AML-193 (cell line): Measurements from ENCODE around the gene CAPN10.

ENCODE experiments used
- DNase-seq, 2 experiments: peaks; one replicate each; lab custom pipeline; 2025; lab: John Stamatoyannopoulos, UW

Gene CAPN10

DNA sequence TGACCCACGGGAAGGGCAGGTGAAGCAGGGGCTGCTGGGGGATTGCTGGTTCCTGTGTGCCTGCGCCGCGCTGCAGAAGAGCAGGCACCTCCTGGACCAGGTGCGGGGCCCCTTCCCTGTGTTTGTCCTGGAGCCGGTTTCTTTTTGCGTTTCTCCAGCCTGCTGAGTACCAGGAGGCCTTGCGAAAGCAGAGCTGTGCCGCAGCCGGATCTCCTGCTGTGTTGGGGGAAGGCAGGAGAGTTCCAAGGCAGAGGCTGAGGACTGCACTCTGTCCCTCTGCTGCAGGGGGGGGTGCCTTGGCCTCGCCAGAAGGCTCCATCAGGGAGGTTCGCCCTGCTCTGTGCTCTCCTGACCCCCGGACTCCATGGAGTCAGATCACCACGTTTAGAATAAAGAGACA lies 2.8 kb downstream of the CAPN10 start:
- DNase-seq, result no peak

DNA sequence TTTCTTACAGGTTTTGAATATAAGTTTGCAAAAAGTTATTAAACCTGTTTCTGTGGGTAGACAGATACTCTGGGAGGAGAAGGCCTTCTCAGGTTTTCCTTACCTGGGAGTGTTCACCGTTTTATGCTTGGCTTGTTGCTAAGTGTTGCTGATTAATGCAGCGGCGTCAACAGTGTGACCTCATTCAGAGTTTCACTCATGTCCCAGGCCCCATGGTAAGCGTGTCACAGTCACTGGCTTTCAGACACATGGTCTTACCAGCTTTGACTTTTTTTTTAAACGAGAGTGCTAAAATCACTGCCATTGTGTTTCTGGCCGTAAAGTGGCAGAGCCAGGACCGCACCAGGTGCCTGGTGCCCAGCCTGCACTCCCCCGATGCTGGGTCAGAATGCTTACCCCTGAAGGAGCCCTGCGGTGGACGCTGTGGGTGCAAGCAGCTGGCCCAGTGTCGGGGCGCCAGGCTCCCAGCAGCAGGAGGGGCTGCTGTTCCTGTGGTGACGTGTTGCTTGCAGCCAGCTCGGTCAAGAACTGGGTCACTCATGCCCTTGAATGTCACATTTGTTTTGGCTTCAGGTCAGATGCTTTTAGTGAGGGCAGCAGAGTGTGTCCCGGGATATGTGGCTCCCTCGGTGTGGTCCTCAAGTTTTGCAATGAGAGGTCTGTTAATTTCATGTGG lies 3.5 kb downstream of the CAPN10 start:
- no peak for DNase-seq

DNA sequence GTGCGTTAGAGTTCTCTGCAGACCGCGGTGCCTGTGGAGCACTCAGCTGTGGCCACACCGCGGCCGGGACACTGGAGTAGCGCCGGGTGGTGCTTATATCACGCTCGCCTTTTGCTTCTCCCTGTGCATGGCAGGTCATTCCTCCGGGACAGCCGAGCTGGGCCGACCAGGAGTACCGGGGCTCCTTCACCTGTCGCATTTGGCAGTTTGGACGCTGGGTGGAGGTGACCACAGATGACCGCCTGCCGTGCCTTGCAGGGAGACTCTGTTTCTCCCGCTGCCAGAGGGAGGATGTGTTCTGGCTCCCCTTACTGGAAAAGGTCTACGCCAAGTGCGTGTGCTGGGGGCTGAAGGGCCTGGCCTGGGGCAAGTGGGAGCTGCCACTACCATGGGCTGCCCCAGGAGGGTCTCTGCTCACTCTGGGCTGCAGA lies 4.2 kb downstream of the CAPN10 start:
- DNase-seq, result no peak

DNA sequence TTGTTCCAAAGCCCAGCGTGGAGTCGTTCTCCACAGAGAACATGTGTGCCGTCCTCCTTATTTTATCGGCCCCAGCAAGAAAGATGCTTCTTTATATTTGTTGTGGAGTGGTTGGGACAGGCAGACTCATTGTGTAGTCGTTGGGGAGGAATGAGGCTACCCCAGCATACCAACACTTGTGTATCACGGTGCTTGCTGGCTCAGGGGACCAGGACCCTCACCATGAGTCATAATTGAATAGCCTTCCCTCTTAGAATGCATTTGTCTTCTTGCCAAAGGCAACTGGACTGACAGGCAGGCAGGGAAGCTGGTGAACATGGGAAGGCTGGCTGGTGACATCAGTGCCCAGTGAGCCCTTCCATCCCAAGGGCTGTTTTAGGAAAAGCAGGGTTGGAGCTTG lies 4.7 kb downstream of the CAPN10 start:
- no peak for DNase-seq

DNA sequence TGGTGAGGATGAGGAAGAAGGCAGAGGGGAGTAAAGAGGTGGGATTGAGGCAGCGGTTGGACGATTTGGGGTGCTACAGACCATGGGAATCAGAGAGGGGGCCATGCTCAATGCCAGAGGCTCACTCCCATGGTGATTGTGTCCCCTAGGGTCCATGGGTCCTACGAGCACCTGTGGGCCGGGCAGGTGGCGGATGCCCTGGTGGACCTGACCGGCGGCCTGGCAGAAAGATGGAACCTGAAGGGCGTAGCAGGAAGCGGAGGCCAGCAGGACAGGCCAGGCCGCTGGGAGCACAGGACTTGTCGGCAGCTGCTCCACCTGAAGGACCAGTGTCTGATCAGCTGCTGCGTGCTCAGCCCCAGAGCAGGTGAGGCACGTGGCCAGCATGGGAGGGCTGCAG lies 5.2 kb downstream of the CAPN10 start:
- DNase-seq, result no peak

DNA sequence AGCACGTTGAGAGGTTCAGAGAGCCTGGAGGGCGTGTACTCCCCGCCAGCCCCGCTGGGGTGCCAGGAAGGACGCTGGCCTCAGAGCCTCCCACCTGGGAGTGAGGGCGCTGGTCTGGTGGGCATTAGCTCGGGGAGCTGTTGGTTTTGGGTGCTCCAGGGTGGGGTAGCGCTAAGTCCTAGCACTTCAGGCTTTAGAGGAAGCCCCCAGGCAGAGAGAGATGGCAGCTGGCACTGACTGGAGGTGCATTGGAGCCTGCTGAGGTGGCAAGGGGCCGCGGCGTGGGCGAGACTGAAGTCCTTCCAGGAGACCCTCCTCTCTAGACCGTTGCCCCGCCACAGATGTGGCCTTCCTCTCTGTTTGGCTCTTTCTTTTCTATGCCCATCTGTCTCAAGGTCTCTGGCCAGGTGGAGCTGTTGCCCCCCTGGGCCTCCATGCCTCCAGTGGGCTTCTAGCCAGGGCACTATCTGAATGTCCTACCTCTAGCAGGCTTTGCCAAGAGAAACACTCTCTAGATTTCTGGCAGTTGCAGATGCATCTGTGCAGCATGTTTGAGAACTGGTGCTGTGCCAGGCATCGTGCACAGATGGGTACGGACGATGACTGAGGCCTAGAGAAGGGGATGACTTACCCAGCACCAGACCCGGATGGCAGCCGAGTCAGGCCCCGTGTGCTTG lies 6.6 kb downstream of the CAPN10 start:
- DNase-seq, result no peak

DNA sequence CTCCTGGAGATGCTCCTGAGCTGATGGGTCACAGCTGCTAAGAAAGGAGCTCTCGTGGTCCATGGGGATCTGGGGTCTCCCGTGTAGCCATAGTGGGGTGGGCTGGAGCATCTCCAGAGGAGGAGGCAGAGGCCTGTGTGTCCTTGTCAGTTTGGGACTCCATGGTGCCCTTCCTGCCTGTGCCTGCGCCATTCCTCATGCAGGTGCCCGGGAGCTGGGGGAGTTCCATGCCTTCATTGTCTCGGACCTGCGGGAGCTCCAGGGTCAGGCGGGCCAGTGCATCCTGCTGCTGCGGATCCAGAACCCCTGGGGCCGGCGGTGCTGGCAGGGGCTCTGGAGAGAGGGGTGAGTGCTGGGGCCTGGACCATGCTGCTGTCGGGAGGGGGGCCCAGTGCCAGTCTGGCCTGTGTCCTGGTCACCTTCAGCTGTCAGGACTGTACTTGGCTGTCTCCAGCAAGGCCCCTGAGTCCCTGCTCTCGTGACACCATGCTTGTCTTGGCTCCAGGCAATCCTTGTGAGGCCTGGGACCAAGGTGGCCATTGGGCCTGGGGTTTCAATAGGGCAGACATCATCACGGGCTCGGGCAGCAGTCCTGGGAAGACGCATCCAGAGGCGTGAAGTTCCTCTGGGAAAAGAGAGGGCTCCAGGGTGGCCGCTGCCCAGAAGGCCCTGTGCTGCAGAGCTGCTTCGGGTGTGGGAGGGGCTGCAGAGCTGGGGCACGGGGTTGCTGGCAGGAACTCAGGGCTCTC lies 7.3 kb downstream of the CAPN10 start:
- no peak for DNase-seq

DNA sequence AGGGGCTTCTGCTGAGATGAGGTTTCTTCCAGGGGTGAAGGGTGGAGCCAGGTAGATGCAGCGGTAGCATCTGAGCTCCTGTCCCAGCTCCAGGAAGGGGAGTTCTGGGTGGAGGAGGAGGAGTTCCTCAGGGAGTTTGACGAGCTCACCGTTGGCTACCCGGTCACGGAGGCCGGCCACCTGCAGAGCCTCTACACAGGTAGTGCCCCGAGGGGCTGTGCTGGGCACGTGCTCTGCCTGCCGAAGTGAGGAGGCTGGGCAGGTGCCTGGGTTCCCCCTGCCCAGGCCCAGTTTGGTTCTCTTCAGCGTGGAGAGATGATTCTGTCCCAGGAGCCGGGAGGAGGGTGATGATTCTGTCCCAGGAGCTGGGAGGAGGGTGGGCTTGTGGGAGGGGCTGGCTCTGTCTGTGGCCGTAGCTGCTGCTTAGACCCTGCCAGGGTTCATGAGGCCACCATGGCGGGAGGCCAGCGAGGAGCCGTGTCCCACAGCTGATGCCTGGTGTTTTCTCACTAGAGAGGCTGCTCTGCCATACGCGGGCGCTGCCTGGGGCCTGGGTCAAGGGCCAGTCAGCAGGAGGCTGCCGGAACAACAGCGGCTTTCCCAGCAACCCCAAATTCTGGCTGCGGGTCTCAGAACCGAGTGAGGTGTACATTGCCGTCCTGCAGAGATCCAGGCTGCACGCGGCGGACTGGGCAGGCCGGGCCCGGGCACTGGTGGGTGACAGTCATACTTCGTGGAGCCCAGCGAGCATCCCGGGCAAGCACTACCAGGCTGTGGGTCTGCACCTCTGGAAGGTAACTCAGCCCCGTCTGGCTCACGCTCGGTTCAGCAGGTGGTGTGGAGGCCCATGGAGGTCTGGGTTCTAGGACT lies 8.2 kb downstream of the CAPN10 start:
- no peak for DNase-seq

DNA sequence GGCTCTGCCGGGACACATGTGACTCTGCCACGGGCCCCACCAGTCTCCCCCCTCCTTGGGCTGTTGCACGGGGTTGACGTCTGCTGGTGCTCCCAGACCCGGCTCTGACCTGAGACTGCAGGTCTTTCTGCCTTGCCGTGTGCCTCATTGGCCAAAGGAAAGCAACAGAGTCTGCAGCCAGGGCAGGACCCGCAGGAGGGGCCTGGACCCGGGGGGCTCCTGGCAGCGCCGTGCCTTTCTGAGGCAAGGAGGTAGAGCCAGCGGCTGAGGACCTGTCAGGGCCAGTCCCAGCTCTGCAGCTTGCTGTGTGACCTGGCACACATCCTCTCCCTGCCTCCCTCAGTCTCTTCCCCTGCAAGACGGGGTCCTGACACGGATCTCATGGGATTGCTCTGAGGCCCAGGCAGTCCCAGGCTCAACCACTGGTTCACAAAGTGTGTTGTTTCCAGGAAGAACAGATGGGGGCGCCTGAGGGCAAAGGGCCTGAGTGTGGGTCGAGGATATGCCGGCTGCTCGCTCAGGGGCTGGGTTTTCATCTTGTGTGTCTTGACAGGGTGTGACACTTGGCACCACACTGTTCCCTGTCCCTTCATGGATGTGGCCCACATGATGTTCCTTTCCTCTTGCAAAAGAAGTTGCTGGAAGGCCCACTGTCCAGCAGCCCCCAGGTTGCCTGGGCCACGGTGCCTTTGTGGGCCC lies 9.0 kb downstream of the CAPN10 start:
- DNase-seq, result peak; percentile 13 to 32

DNA sequence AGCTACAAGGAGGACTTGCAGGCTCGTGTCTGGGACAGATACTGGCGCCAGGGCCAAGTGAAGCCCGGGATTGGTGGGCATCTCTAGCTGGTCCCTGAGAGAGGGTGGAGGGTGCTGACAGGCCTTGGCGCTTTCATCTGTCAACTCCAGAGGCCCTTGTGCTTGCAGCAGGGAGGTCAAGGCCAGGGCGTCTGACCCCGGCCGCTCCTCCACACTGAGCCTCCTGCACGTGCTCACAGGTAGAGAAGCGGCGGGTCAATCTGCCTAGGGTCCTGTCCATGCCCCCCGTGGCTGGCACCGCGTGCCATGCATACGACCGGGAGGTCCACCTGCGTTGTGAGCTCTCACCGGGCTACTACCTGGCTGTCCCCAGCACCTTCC lies 9.5 kb downstream of the CAPN10 start:
- no peak for DNase-seq

DNA sequence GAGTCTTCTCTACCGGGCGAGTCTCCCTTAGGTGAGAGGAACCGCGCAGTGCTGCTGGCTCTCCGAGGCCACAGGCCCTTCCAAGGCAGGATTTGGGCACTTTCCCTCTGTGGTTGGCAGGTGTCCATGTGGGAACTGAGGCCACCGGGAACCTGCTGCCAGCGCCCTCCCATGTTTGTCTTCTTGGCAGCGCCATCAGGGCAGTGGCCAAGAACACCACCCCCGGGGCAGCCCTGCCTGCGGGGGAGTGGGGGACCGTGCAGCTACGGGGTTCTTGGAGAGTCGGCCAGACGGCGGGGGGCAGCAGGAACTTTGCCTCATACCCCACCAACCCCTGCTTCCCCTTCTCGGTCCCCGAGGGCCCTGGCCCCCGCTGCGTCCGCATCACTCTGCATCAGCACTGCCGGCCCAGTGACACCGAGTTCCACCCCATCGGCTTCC lies 10.0 kb downstream of the CAPN10 start:
- no peak for DNase-seq

DNA sequence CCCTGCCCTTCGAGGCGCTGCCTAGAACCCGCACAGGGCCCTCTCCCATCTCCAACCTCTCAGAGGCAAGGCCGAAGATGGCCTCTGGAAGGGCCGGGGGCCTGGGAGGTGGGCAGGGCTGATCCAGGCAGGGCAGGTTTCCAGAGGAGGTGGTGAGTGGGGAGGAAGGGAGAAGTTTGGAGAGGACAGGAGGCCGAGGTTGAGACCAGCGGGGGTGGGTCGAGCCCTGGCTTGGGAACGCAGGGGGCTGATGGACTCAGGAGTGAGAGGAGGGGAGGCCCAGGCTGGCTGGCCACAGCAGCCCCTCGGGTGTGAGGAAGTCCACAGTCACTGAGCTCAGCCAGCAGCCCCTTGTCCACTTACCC lies 10.5 kb downstream of the CAPN10 start:
- no peak for DNase-seq

DNA sequence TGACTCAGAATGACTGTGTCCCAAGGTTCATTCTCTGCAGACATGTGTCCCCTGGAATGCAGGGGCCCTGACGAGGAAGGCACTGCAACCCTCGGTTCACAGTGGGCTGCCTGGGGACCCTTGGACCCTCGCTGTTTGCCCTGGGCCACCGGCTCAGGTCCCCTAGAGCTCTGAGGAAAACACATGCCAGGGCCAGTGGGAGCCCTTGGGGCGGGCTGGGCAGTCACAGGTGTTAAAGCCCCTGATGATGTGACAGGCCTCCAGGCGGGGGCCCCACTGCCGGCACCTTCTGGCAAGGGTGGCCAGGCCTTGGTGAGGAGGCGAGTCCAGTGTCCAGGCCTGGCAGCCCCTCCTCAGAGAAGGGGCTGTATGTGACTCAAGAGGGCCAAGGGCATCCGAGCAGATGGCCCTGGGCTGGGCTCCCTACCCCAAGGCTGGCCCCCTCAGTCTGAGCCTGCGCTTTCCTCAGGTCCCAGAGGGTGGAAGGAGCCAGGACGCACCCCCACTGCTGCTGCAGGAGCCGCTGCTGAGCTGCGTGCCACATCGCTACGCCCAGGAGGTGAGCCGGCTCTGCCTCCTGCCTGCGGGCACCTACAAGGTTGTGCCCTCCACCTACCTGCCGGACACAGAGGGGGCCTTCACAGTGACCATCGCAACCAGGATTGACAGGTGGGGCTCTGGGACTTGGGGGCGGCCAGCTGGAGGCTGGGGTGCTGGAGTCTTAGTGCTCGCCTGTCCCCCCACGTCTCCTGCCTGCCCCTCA lies 11.1 kb downstream of the CAPN10 start:
- no peak for DNase-seq

DNA sequence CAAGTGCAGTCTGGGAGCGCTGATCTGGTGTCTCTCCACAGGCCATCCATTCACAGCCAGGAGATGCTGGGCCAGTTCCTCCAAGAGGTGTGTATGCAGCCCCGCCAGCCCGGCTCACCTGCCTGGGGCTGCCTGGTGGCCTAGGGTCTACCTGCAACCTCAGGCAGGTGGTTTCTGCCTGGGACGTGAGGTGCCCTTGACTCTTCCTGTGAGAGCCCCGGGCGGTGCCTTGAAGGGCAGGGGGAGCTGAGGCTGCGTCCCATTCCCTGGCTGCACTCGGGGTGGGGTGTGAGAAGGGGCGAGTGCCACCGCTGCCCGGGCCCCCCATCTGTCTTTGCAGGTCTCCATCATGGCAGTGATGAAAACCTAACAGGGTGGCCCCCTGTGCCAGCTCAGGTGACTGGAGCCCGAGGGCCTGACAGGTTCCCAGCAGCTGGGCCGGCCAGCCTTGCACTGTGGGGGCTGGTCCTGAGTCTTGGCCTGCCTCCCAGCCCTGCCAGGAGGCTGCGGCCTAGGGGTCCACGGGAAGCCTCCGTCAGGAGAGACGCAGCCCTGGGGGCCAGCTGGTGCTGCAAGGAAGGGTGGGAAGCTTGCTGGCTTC lies 11.9 kb downstream of the CAPN10 start:
- DNase-seq, result no peak

DNA sequence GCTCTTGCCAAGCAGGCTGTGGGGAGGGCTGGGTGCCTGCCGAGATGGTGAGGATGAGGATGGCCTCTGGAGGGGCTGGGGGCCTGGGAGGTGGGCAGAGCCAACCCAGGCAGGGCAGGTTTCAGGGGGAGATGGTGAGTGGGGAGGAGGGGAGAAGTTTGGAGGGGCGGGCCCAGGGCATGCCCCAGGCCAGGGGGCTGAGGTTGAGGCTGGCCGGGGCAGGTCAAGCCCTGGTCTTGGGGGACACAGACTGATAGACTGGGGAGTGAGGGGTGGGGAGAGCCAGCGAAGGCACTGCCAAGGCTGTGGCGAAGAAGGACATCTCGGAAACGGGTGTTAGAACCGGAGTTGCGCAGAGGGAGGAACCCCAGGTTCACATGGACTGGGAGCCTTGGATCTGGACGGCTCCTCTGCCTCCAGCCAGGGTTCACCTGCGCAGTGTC lies 12.6 kb downstream of the CAPN10 start:
- DNase-seq, result no peak

DNA sequence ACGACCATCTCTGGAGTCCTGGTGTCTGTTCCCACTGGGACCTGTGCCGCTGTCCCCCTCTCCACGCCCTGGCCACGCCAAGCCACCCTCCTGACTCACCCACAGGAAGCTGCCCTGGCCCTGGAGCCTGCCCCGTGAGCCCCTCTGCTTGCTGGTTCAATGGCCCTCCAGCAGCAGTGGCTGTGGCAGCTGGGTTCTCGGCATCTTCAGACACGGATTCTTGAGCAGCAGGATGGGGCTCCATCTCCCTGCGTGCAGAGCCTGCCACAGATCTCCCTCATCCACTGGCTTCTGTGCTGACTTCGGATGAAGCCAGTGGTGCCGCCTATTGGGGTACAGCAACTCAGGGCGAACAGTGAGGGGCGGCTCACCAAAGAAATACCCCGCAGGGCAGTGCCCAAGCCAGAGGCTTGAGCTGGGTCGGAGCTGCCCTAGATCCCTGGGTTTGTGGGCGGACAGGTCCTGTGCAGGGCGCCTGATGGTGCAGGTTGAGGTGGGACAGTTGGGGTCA lies 14.0 kb downstream of the CAPN10 start:
- DNase-seq, result no peak

DNA sequence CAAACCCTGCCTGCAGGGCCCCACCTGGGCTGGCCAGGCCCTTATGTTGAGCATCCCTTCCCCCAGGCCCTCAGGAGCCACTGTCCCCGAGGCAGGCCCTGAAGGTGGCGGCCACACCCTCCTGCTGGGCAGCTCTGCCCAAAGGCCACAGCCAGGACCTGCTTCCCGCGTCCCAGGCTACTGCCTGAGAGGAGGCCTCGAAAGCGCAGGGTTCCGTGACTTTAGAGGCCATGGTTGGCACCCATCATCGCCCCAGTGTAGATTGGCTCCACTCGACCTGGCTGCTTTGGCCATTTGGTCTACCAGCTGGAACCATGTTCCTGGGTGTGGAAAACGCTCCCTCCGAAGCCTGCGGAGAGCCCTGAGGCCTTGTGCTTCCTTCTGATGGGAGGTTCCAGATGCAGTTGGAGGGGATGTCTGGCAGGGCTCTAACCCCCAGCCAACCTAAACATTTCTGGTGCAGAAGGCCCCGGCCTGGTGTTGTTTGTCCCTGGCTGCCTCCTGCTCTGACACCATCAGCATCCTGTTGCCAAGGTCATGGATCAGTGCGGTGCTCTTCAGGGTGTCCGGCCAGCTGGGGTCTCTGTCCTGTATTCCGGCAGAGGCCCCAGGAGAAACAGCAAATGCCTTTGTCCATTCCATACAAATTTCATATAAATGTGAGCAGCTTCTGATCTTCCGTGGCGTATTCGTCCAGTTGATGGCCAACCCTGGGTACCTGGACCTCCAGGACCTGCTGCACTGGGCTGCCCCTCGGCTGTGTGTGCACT lies 14.7 kb downstream of the CAPN10 start:
- DNase-seq, result no peak

DNA sequence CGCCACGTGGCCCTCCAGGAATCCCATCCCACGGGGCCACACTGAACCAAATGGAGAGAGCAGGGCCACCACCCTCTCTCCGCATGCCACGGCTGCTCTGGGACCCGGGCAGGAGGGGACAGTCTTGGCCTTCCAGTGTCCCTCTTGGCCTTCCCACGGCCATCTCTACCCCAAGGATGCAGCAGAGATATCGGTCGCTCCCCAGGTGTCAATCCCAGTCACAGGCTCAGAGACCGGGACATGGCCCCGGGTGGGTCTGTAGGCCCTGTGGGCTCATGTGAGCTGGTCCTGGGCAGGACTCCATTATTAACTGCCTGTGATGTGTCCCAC lies 15.3 kb downstream of the CAPN10 start:
- DNase-seq, result no peak

DNA sequence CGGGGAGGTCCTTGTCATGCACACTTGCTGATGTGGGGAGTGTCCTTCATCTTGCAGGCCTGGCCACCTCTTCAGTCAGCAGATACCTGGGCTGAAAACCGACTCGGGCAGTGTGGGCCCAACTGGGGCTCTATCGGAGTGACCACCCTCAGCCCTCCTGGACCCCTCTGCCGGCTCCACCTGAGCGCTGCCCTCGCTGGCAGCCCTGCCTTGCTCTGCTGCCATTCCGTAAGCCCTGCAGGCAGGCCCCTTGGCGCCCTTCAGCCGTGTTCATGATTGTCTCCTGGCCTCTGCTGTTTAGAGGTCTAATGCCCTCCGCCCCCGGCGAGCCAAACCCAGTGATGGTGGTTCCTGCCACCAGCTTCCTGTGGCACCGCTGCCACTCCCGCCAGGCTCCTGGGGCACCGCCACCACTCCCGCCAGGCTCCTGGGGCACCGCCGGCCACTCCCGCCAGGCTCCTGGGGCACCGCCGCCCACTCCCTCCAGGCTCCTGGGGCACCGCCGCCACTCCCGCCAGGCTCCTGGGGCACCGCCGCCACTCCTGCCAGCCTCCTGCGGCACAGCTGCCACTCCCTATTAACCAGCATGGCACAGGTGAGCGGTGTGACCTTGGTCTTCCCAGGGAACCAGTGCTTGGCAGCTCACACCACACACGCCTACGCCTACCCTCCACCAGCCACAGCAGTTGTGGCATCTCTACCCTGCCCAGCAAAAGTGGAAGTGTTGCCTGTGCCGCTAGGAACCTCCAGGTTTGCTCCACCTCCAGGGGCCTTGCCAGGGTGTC lies 15.9 kb downstream of the CAPN10 start:
- DNase-seq, result no peak
